LoVo (cell line): ENCODE measurements around the gene CENPVL3.
"Not testable (repeated sequence)": the region's sequence is repeated elsewhere in the genome, so short reads cannot be mapped to it uniquely, and the experiment has no call there.

ENCODE experiments used
- DNase-seq: peaks from one replicate; pipeline ENCODE4 v3.0.0-alpha.2; 2016; ENCODE audit warnings: low spot score

The CENPVL3 gene

GRCh38 chrX:51618241-51619155, at the start of gene CENPVL3:
Gene CENPVL3, minus strand, starts transcription at chrX:51618912. Its CDS starts 39 bp downstream, at chrX:51618873.
- DNase-seq = not testable (repeated sequence)

DNA sequence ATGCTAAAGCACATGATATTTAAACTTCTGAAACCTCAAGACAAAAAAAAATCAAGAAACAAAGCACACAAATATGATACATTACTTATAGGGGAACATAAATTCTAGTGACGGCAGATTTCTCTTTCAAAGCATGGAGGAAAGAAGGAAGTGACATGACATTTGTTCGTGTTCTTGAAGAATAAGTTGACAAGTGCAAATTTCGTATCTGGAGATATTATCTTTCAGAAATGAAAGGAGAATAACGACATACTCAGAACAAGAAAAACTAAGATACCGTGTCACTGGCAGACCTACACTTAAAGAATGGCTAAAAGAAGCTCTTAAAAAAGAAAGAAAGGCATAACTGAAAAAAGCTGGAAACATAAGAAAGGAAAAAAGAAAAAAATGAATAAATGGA, 47.3 kb upstream of the CENPVL3 start:
- no peak for DNase-seq

DNA sequence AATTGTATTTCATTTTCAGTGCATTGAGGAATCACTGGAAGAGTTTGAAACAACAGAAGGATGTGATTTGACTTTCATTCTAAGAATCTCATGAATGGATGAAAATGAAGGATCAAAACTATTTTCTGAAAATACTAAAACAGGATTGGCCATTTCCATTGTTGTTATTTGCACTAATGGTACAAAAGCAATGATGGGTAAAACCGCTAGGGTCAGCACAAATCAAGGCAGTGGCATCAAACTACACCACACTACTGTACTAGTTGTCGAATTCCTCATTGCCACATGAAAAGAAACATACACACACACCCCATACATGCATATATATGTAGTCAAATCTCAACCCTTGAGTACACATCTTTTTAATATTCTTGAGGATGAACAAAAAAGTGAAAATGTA, 24.7 kb upstream of the CENPVL3 start:
- no peak for DNase-seq

DNA sequence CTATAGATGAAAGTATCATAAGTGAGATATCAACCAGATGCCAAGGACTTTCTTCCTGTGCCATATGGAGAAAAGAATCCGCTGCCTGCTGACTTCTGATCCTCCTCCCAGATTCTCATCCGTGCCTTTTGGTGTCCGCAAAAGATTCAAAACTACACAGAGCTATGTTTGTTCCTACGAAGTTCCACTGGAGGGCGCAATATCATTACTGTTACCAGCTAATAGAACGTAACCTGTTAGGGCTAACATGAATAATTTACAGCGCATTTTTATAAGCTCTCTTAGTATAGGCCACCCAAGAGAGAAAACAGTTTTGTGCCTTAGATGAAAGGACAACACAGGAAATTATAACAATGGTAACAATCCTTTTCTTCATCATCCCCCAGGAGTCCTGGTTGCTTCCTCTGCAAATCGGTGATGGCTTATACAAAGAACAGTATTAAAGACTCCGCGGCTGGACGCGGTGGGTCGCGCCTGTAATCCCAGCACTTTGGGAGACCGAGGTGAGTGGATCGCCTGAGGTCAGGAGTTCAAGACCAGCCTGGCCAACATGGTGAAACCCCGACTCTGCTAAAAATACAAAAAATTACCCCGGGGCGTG, 22.8 kb upstream of the CENPVL3 start:
- no peak for DNase-seq

DNA sequence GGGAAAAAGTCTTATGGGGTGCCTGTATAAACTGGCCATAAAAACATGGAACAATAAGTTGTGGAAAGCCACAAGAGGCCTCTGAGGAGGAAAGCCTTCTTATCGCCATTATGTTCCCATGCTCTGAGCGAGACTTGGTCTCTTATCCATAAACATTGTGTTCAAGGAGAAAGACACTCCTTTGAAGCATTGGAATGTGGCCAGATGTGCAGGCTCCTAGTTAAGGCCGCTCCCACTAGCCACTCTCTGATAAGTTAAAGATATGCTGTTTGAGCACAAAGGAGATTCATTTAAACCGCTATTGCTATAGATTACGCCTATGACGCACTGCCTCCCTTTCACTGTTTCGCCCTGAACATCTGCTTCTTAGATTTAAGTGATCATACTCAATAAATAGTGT, 17.8 kb upstream of the CENPVL3 start:
- DNase-seq = not testable (repeated sequence)

- DNase-seq = no peak
Measured at GRCh38 chrX:51614353-51615012, 4.2 kb downstream of the CENPVL3 start.

DNA sequence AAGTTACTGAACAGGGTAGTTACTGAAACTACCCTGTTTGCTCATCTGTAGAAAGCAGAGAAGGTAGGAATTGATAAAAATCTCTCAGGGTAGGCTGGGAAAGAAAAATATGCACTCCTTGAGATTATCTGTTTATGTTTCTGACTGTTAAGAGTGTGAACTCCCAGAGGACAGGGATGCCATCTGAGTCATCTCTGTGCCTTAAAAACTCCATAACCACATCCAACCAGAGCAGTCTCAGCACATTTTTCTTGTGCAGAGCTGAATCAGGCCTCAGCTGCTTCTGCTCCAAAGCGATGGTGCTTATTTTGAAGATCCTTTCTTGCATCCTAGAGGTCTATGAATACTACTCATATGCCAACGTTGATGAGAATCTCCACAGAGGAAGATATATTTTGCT, 9.9 kb downstream of the CENPVL3 start:
- DNase-seq = no peak

DNA sequence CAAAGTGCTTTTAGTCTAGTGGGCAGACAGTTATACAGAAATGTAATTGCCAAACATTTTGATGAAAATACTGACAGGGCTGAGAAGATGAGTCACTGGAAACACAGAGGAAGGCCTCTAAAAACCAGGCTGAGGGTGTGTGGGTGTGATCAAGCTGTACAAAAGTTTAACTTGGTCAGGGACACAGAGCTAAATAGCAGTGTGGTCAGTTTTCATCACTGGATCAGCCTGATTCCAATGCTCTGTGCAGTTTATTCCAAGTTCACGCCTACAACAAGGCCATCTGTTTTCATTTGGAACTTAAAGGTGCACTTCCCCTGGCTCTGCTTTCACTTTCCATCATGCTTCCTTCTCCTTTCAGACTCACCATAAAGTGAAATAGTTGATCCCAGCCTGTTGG, 10.6 kb downstream of the CENPVL3 start:
- DNase-seq = no peak

DNA sequence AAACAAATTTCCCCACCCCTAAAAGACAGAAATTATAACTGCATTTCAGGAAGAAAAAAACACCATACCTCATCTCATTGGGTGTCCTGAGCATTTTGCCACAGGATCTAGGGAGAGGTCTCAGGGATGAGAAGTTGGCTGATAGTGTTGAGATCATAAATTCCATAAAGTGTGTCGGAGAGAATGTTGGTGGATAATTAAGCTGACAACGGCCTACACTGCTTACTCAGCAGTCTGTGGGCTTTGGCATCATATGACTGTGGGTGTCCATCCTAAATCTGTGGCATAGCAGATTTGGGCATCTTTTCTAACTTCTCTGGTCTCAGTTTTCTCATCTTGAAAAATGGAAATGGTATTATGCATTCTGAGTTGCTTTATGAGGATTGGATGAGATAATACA, 12.3 kb downstream of the CENPVL3 start:
- DNase-seq = no peak

- DNase-seq = no peak
Measured at GRCh38 chrX:51598899-51599298, 19.8 kb downstream of the CENPVL3 start.

DNA sequence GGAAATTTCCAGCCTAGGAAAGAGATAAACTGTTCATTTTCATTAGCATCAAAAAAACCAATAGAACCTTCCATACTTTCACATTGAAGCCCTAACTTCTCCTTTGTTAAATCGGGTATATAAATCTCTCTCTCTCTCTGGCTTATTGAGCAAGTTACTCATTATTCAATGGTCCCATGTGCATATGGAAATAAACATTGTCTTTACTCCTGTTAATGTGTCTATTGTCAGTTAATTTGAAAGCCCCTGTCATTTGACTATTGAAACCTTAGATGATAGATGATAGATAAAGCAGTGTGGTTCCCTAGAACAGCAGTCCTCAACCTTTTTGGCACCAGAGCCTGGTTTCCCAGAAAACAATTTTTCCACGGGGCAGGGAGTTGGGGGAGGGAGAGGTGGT, 46.8 kb downstream of the CENPVL3 start:
- no peak for DNase-seq

DNA sequence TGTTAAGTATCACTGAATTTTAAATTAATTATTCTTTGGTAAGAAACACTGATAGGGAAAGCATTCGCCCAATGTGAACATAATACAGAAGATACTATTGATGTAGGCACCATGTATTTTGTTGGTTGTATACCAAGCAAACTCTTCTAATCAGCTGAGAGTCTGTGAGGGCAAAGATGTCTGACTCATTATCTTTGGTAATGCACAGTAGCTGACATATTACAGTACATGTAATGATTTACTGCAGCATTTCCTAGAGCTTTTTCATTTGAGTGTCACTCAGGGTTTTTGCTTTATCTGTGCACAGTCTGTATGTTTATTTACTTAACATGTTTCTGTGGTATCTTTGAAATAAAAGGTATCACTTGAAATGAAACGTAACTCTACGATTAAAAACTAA, 49.2 kb downstream of the CENPVL3 start:
- no peak for DNase-seq

GRCh38 chrX:51568586-51568985, 50.1 kb downstream of the CENPVL3 start:
- DNase-seq = no peak
